IMR-90 (cell line): Measurements from ENCODE around the gene FLOT2.

Experiments
- POLR2A ChIP-seq: IDR thresholded peaks from 2 replicates; pipeline ENCODE4 v1.6.1; 2012; ENCODE audit warnings: mild to moderate bottlenecking, low read depth, low read length
- RCOR1 ChIP-seq: IDR thresholded peaks from 2 replicates; pipeline ENCODE4 v1.6.1; 2012; ENCODE audit warnings: mild to moderate bottlenecking, low read length, improper control_type of control experiment; ENCODE audit not compliant: insufficient replicate concordance
- TF ChIP-seq, protein P1 (sequence below): conservative IDR thresholded peaks from 2 replicates; pipeline ENCODE4 v1.5.1; 2012; ENCODE audit warnings: mild to moderate bottlenecking, low read depth, low read length, improper control_type of control experiment

DNA sequence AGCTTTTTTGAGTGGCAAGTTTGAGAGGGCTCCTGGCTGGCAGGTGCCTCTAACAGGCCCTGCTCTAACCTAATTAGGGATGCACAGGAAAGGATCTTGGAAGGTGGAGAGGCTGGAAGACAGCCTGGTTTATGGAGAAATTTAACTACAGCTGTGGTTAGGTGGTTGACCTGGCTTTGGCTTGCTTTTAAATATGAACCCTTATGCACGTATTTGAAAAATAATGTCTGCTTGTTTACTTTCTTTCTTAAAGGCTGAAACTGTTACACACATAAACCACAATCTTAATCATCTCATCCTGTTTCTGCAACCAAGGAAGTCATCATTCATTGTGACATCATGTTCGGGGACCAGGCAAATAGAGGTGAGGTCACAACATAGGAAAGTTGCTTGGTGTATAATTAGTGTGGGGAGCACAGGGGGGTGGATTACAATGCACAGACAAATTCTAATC lies 28.4 kb upstream of the FLOT2 start:
- TF ChIP-seq, protein P1, sequence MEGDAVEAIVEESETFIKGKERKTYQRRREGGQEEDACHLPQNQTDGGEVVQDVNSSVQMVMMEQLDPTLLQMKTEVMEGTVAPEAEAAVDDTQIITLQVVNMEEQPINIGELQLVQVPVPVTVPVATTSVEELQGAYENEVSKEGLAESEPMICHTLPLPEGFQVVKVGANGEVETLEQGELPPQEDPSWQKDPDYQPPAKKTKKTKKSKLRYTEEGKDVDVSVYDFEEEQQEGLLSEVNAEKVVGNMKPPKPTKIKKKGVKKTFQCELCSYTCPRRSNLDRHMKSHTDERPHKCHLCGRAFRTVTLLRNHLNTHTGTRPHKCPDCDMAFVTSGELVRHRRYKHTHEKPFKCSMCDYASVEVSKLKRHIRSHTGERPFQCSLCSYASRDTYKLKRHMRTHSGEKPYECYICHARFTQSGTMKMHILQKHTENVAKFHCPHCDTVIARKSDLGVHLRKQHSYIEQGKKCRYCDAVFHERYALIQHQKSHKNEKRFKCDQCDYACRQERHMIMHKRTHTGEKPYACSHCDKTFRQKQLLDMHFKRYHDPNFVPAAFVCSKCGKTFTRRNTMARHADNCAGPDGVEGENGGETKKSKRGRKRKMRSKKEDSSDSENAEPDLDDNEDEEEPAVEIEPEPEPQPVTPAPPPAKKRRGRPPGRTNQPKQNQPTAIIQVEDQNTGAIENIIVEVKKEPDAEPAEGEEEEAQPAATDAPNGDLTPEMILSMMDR, result no peak
- no peak for TF ChIP-seq RCOR1
- TF ChIP-seq POLR2A, result no peak
